H9 (cell line): ENCODE results near the gene ANKMY1. TPM values are rescaled to one million over a fixed set of nuclear protein-coding genes. Genes with fewer than 3 reads are reported as not detected.

Experiments used
- DNase-seq: peaks from one replicate; pipeline ENCODE4 v3.0.0-alpha.2; 2017
- H2AFZ ChIP-seq: one replicate; pipeline ENCODE4 v1.6.1; 2013; ENCODE audit warnings: mild to moderate bottlenecking, low read length, control low read depth, moderate library complexity
- H2AK5ac ChIP-seq: 2 replicates; pipeline ENCODE4 v1.6.1; 2013; ENCODE audit warnings: low read length, control low read depth, mixed read lengths; ENCODE audit not compliant: insufficient read length
- H2BK120ac ChIP-seq: one replicate; pipeline ENCODE4 v1.6.1; 2013; ENCODE audit warnings: low read depth, mild to moderate bottlenecking, low read length, control low read depth, inconsistent platforms; ENCODE audit not compliant: poor library complexity, severe bottlenecking
- H2BK12ac ChIP-seq: 2 replicates; pipeline ENCODE4 v1.6.1; 2013; ENCODE audit warnings: low read length, control low read depth, mixed read lengths, low read depth; ENCODE audit not compliant: insufficient read length
- H2BK15ac ChIP-seq: 2 replicates; pipeline ENCODE4 v1.6.1; 2013; ENCODE audit warnings: low read depth, low read length, control low read depth
- H2BK20ac ChIP-seq: one replicate; pipeline ENCODE4 v1.6.1; 2013; ENCODE audit warnings: low read depth, mild to moderate bottlenecking, low read length, control low read depth, inconsistent platforms; ENCODE audit not compliant: poor library complexity, severe bottlenecking
- H2BK5ac ChIP-seq: 2 replicates; pipeline ENCODE4 v1.6.1; 2013; ENCODE audit warnings: low read length, control low read depth, mixed read lengths; ENCODE audit not compliant: insufficient read length
- H3K14ac ChIP-seq: 2 replicates; pipeline ENCODE4 v1.6.1; 2013; ENCODE audit warnings: low read length, control low read depth; ENCODE audit not compliant: insufficient read depth
- H3K18ac ChIP-seq: 2 replicates; pipeline ENCODE4 v1.6.1; 2013; ENCODE audit warnings: low read depth, mild to moderate bottlenecking, mixed read lengths, low read length, control low read depth; ENCODE audit not compliant: insufficient read length
- H3K23ac ChIP-seq: 2 replicates; pipeline ENCODE4 v1.6.1; 2013; ENCODE audit warnings: low read length, control low read depth, mixed read lengths, low read depth; ENCODE audit not compliant: insufficient read length
- H3K23me2 ChIP-seq: 2 replicates; pipeline ENCODE4 v1.6.1; 2013; ENCODE audit warnings: low read depth, mild to moderate bottlenecking, mixed read lengths, low read length, control low read depth; ENCODE audit not compliant: insufficient read length, poor library complexity, severe bottlenecking
- H3K27ac ChIP-seq: 2 replicates; pipeline ENCODE4 v1.5.1; 2013; ENCODE audit warnings: low read length, control low read depth, mixed read lengths, low read depth; ENCODE audit not compliant: insufficient read length
- H3K27me3 ChIP-seq: 2 replicates; pipeline ENCODE4 v1.6.1; 2013; ENCODE audit warnings: low read length, control low read depth, inconsistent platforms; ENCODE audit not compliant: insufficient read depth
- H3K4ac ChIP-seq: 2 replicates; pipeline ENCODE4 v1.6.1; 2013; ENCODE audit warnings: low read depth, mild to moderate bottlenecking, control low read depth, inconsistent platforms, low read length, moderate library complexity
- H3K4me1 ChIP-seq: 2 replicates; pipeline ENCODE4 v1.6.1; 2013; ENCODE audit warnings: low read length, control low read depth, inconsistent platforms; ENCODE audit not compliant: insufficient read depth
- H3K4me2 ChIP-seq: 2 replicates; pipeline ENCODE4 v1.6.1; 2013; ENCODE audit warnings: low read length, control low read depth, mixed read lengths; ENCODE audit not compliant: insufficient read length, insufficient read depth
- H3K56ac ChIP-seq: 2 replicates; pipeline ENCODE4 v1.6.1; 2013; ENCODE audit warnings: low read depth, mild to moderate bottlenecking, mixed read lengths, low read length, control low read depth; ENCODE audit not compliant: insufficient read length
- H3K79me1 ChIP-seq: 2 replicates; pipeline ENCODE4 v1.6.1; 2013; ENCODE audit warnings: low read depth, mild to moderate bottlenecking, moderate library complexity, low read length, control low read depth, inconsistent platforms; ENCODE audit not compliant: insufficient read depth, poor library complexity, severe bottlenecking
- H3K79me2 ChIP-seq: 2 replicates; pipeline ENCODE4 v1.6.1; 2013; ENCODE audit warnings: low read length, control low read depth, inconsistent platforms; ENCODE audit not compliant: insufficient read depth
- H3K9ac ChIP-seq: 2 replicates; pipeline ENCODE4 v1.6.1; 2013; ENCODE audit warnings: low read length, control low read depth, mixed read lengths; ENCODE audit not compliant: insufficient read length; ENCODE audit errors: extremely low read depth
- H3K9me3 ChIP-seq: one replicate; pipeline ENCODE4 v1.6.1; 2013; ENCODE audit warnings: low read depth, low read length, inconsistent platforms; ENCODE audit not compliant: control insufficient read depth
- H3T11ph ChIP-seq: one replicate; pipeline ENCODE4 v1.6.1; 2013; ENCODE audit warnings: mild to moderate bottlenecking, low read length, control low read depth, inconsistent platforms
- H4K20me1 ChIP-seq: one replicate; pipeline ENCODE4 v1.6.1; 2013; ENCODE audit not compliant: control insufficient read depth, insufficient read length, insufficient read depth
- H4K5ac ChIP-seq: 2 replicates; pipeline ENCODE4 v1.6.1; 2013; ENCODE audit warnings: low read depth, mild to moderate bottlenecking, mixed read lengths, low read length, control low read depth; ENCODE audit not compliant: insufficient read length
- H4K8ac ChIP-seq: replicated peaks from 2 replicates; pipeline ENCODE4 v1.6.1; 2013; ENCODE audit warnings: low read length, control low read depth, mixed read lengths, low read depth; ENCODE audit not compliant: insufficient read length
- H4K91ac ChIP-seq: 2 replicates; pipeline ENCODE4 v1.6.1; 2013; ENCODE audit warnings: low read depth, mild to moderate bottlenecking, moderate library complexity, mixed read lengths, low read length, control low read depth; ENCODE audit not compliant: insufficient read length
- H3K27ac Mint-ChIP-seq, 3 experiments: 2 replicates in 2 of 3; 3 replicates in 1 of 3; pipeline ENCODE4 v1.8.0; 2020 to 2021; ENCODE audit warnings: mixed read lengths in 3 of 3, mild to moderate bottlenecking in 1 of 3, moderate library complexity in 1 of 3
- H3K27me3 Mint-ChIP-seq: 2 replicates; pipeline ENCODE4 v1.8.0; 2021; ENCODE audit warnings: low read depth, mild to moderate bottlenecking, moderate library complexity, mixed read lengths
- H3K36me3 Mint-ChIP-seq, 3 experiments: 2 replicates in 2 of 3; 3 replicates in 1 of 3; pipeline ENCODE4 v1.8.0; 2020 to 2021; ENCODE audit warnings: low read depth in 3 of 3, mixed read lengths in 3 of 3; ENCODE audit not compliant: insufficient read depth in 1 of 3
- H3K4me1 Mint-ChIP-seq, 2 experiments: 2 replicates each; pipeline ENCODE4 v1.8.0; 2020; ENCODE audit warnings: mixed read lengths in 2 of 2
- H3K4me3 Mint-ChIP-seq, 2 experiments: 2 replicates in 1 of 2; 3 replicates in 1 of 2; pipeline ENCODE4 v1.8.0; 2020 to 2021; ENCODE audit warnings: mild to moderate bottlenecking in 2 of 2, mixed read lengths in 2 of 2, moderate library complexity in 1 of 2
- H3K9me3 Mint-ChIP-seq, 2 experiments: 2 replicates in 1 of 2; 3 replicates in 1 of 2; pipeline ENCODE4 v1.8.0; 2020; ENCODE audit warnings: mild to moderate bottlenecking in 2 of 2, mixed read lengths in 2 of 2, moderate library complexity in 1 of 2
- WGBS: extraction: QIAGEN DNeasy Blood & Tissue Kit; methylation state at CpG from one replicate; pipeline ENCODE4 v1.1.7; 2013; ENCODE audit warnings: missing lambda C conversion rate, low lambda C conversion rate, mixed read lengths; ENCODE audit not compliant: insufficient read length; ENCODE audit errors: extremely low coverage; 5-methylcytosine and 5-hydroxymethylcytosine counted together
- total RNA-seq: library from RNA; stranded (reverse); gene quantifications from 2 replicates; pipeline ENCODE4 v1.2.1, GENCODE V29; 2021
- TF ChIP-seq, protein P1 (sequence below): fragments of 200-600 bp; sonication (generic); conservative IDR thresholded peaks from 3 replicates; pipeline ENCODE4 v1.8.0; 2021; ENCODE audit warnings: antibody characterized with exemption, mild to moderate bottlenecking

The ANKMY1 gene
- total RNA-seq, 1 experiment from 2014 or later, result 13.7 TPM

DNA sequence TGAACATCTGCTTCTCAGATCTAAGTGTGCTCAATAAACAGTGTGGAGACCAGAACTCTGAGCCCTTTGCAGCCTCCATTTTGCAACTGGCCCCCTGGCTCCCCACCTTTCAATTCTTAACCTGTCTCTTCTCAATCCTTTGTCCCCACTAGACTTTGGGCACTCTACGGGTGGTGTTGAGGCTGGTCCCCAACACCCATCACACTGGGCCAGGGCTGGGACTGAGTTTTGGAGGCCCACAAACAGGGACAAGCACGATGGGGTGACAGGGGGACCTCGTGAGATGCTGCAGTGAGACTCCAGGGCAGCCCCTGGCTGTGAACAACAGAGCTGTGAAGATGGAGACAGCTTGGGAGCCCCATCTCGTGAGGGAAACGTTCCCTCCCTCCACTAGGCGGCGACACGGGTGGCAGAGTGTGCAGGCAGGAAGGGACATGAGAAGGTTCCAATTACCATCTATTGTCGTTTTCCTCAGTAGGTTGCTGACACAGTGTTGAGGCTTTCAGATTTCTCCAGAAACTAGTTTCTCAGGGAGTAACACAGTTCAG lies 1.2 kb downstream of the ANKMY1 start:
- H3K27ac Mint-ChIP-seq, result no peak overlapping the region
- H3K4me3 Mint-ChIP-seq, result peak overlapping the region in 1 of 2 experiments; percentile 52; a peak in 4 of 5 replicates
- no peak overlapping the region for H2BK5ac ChIP-seq
- no peak overlapping the region for H3K18ac ChIP-seq
- peaks cover 5% of the 10 kb centered on the region; the same call in 1 of the 2 replicates for H3K27me3 ChIP-seq
- H3K4me1 Mint-ChIP-seq, result peaks cover 17 to 20% of the 10 kb centered on the region in 2 experiments
- H3K9ac ChIP-seq, result no peak overlapping the region
- H2AK5ac ChIP-seq, result no peak overlapping the region
- peaks cover 4 to 5% of the 10 kb centered on the region in 2 experiments for H3K9me3 Mint-ChIP-seq
- H2BK120ac ChIP-seq, result no peak overlapping the region
- no peaks in the 10 kb centered on the region for H3K79me2 ChIP-seq
- no peak overlapping the region for H3K56ac ChIP-seq
- peak; percentile 82 for DNase-seq
- H3T11ph ChIP-seq, result no peak overlapping the region
- peaks cover 2% of the 10 kb centered on the region for H3K9me3 ChIP-seq
- H3K36me3 Mint-ChIP-seq, result peaks cover 8 to 10% (median 10%) of the 10 kb centered on the region in 3 experiments
- H4K8ac ChIP-seq, result no peak overlapping the region
- H2AFZ ChIP-seq, result no peak overlapping the region
- H3K79me1 ChIP-seq, result no peaks in the 10 kb centered on the region
- H3K23me2 ChIP-seq, result peaks cover 3% of the 10 kb centered on the region
- no peak overlapping the region for H4K5ac ChIP-seq
- H3K4me1 ChIP-seq, result no peaks in the 10 kb centered on the region
- H3K23ac ChIP-seq, result no peak overlapping the region
- no peak overlapping the region for H2BK20ac ChIP-seq
- H4K20me1 ChIP-seq, result no peaks in the 10 kb centered on the region
- no peak overlapping the region for H3K4me2 ChIP-seq
- H2BK12ac ChIP-seq, result no peak overlapping the region
- H2BK15ac ChIP-seq, result no peak overlapping the region
- no CpG with 5 or more reads among the region's 9 CpGs for WGBS
- TF ChIP-seq, protein P1, sequence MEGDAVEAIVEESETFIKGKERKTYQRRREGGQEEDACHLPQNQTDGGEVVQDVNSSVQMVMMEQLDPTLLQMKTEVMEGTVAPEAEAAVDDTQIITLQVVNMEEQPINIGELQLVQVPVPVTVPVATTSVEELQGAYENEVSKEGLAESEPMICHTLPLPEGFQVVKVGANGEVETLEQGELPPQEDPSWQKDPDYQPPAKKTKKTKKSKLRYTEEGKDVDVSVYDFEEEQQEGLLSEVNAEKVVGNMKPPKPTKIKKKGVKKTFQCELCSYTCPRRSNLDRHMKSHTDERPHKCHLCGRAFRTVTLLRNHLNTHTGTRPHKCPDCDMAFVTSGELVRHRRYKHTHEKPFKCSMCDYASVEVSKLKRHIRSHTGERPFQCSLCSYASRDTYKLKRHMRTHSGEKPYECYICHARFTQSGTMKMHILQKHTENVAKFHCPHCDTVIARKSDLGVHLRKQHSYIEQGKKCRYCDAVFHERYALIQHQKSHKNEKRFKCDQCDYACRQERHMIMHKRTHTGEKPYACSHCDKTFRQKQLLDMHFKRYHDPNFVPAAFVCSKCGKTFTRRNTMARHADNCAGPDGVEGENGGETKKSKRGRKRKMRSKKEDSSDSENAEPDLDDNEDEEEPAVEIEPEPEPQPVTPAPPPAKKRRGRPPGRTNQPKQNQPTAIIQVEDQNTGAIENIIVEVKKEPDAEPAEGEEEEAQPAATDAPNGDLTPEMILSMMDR, result peak; percentile 78
- peaks cover 21% of the 10 kb centered on the region for H3K27me3 Mint-ChIP-seq
- H3K27ac ChIP-seq, result no peak overlapping the region
- H4K91ac ChIP-seq, result no peak overlapping the region
- no peak overlapping the region for H3K14ac ChIP-seq
- no peak overlapping the region for H3K4ac ChIP-seq
